ENCODE results near the gene FANCI.

Gene FANCI

DNA sequence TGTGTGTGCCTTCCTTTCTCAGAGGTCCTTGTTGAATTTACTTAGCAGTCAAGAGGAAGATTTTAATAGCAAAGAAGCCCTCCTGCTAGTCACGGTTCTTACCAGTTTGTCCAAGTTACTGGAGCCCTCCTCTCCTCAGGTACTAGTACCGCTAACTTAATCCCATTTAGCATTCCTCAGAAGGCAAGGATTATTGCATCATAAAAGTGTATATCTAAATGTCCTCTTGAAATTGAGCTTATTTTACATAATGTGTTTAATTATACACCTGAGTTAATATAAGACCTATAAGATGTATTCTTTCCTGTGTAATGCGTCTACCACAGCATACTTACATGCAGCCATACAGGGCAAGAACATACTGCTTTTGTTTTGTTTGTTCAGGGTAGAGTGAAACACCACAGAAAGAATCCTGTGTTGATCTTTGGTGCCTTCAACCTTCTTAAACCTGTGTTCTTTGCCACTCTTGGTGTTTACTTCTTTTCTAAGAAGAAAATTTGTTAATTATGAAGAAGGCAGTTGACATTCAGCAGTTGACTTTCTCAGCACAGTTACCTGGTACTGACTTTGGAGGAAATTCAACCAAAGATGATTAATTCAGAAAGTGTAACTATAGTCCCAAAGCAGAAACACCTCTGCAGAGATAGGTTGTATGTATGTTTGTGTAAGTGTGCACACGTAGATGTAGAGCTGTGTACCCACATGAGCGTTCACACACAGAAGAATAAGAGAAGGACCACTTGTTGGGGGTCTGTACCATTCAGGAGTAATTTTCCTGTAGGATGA is 57.7 kb downstream of the FANCI start:
- H3K36me3 ChIP-seq (ENCODE audit: control insufficient read depth, insufficient read depth, low read length): peaks cover 10% of the 10 kb centered on the region

DNA sequence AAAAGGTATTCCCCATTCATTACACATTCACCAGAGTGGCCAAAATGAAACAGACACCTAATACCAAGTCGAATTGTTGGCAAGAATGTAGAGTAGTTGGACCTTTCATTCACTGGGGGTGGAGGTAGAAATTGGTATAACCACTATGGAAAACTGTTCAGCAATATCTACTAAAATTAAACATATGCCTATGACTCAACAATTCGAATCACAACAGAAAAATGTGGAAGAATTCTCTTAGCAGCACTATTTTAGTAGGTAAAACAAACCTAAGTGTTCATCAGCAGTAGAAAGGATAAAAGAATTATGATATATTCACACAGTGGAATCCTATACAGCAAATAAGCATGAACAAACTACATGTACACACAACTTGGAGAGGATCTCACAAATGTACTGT is 60.2 kb downstream of the FANCI start:
- no peaks in the 10 kb centered on the region for H3K27me3 ChIP-seq (replicated peaks; ENCODE audit: control insufficient read depth, insufficient read depth, low read length)
- TF ChIP-seq, protein P1, sequence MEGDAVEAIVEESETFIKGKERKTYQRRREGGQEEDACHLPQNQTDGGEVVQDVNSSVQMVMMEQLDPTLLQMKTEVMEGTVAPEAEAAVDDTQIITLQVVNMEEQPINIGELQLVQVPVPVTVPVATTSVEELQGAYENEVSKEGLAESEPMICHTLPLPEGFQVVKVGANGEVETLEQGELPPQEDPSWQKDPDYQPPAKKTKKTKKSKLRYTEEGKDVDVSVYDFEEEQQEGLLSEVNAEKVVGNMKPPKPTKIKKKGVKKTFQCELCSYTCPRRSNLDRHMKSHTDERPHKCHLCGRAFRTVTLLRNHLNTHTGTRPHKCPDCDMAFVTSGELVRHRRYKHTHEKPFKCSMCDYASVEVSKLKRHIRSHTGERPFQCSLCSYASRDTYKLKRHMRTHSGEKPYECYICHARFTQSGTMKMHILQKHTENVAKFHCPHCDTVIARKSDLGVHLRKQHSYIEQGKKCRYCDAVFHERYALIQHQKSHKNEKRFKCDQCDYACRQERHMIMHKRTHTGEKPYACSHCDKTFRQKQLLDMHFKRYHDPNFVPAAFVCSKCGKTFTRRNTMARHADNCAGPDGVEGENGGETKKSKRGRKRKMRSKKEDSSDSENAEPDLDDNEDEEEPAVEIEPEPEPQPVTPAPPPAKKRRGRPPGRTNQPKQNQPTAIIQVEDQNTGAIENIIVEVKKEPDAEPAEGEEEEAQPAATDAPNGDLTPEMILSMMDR (IDR thresholded peaks at IDR 0.05; ENCODE audit: insufficient read depth, low read length, poor library complexity, severe bottlenecking): no peak
- H3K4me3 ChIP-seq (replicated peaks; ENCODE audit: low read depth, low read length): no peak overlapping the region
- no peak for DNase-seq (ENCODE audit: extremely low read depth, insufficient read length)
- peaks cover 23% of the 10 kb centered on the region for H3K36me3 ChIP-seq (ENCODE audit: control insufficient read depth, insufficient read depth, low read length)

More for the DNA sequence above, 57.7 kb downstream of the FANCI start:
- no peak overlapping the region for H3K4me3 ChIP-seq (replicated peaks; ENCODE audit: low read depth, low read length)
- TF ChIP-seq, protein P1 (IDR thresholded peaks at IDR 0.05; ENCODE audit: insufficient read depth, low read length, poor library complexity, severe bottlenecking): no peak
- no peaks in the 10 kb centered on the region for H3K27me3 ChIP-seq (replicated peaks; ENCODE audit: control insufficient read depth, insufficient read depth, low read length)
- DNase-seq (ENCODE audit: extremely low read depth, insufficient read length): no peak

DNA sequence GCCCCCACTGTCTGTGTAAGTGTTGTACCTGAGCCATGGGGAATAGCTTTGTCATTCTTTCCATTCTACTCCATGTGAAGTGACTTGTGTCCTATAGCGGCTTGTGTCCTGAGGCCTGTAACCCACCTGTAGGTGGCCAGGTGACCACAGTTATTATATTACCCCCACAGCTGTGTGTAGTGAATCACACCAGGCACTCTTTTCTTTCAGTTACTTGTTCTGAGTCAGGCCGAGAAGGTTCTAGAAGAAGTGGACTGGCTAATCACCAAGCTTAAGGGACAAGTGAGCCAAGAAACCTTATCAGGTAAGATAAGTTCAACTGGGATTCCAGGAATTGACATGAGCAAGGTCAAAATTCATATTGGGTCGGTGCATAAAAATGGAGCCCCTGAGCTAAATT is 61.6 kb downstream of the FANCI start:
- no peak for DNase-seq (ENCODE audit: extremely low read depth, insufficient read length)
- no peaks in the 10 kb centered on the region for H3K27me3 ChIP-seq (replicated peaks; ENCODE audit: control insufficient read depth, insufficient read depth, low read length)
- no peak overlapping the region for H3K4me3 ChIP-seq (replicated peaks; ENCODE audit: low read depth, low read length)
- peaks cover 25% of the 10 kb centered on the region for H3K36me3 ChIP-seq (ENCODE audit: control insufficient read depth, insufficient read depth, low read length)
- TF ChIP-seq, protein P1 (IDR thresholded peaks at IDR 0.05; ENCODE audit: insufficient read depth, low read length, poor library complexity, severe bottlenecking): no peak

DNA sequence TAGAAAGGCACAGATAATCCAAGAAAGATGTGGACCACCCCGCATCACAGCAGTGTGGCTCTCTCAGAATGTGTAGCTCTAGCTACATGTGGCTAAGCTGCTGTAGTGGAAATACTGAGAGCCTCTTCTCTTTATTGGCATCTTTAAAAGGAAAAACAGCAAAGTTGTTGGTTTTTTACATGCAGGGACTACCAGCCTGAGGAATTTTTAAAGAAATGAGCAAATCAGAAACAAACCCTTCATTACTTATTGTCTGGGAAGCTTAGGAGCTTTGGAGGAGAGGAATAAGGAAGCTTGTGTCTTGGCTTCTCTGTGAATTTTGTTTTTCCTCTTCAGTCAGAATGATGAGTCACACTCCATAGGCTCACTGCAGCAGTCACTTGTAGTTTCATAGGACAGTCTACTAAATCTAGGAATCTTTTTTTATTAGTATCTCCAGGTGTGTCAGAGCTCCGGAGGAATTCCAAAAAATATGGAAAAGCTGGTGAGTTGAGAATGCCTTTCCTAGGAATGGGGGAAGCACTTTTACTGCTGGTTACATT is 63.3 kb downstream of the FANCI start:
- peaks cover 26% of the 10 kb centered on the region for H3K36me3 ChIP-seq (ENCODE audit: control insufficient read depth, insufficient read depth, low read length)
- H3K4me3 ChIP-seq (replicated peaks; ENCODE audit: low read depth, low read length): no peak overlapping the region
- no peak for DNase-seq (ENCODE audit: extremely low read depth, insufficient read length)
- H3K27me3 ChIP-seq (replicated peaks; ENCODE audit: control insufficient read depth, insufficient read depth, low read length): no peaks in the 10 kb centered on the region
- TF ChIP-seq, protein P1 (IDR thresholded peaks at IDR 0.05; ENCODE audit: insufficient read depth, low read length, poor library complexity, severe bottlenecking): no peak

DNA sequence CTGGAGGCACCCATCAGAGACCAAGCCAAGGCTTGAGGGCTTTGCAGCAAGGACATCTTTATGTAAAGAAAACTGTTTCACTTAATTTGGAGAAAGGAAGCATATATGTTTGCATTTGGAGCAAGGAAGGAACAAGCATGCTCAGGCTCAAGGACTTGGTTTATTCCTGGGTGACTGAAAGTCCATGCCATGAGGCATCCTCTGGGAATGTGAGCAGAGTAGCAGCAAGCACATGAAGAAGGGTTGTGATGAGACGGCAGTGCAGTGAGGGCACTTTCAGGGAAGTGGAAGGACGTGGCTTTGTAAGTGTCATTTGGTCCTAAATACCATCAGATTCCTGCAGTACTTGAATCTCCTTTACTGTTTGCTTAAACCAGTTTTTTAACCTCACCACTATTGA is 64.0 kb downstream of the FANCI start:
- peaks cover 26% of the 10 kb centered on the region for H3K36me3 ChIP-seq (ENCODE audit: control insufficient read depth, insufficient read depth, low read length)
- TF ChIP-seq, protein P1 (IDR thresholded peaks at IDR 0.05; ENCODE audit: insufficient read depth, low read length, poor library complexity, severe bottlenecking): no peak

More for the DNA sequence above, 64.0 kb downstream of the FANCI start:
- DNase-seq (ENCODE audit: extremely low read depth, insufficient read length): no peak
- no peaks in the 10 kb centered on the region for H3K27me3 ChIP-seq (replicated peaks; ENCODE audit: control insufficient read depth, insufficient read depth, low read length)
- no peak overlapping the region for H3K4me3 ChIP-seq (replicated peaks; ENCODE audit: low read depth, low read length)
